Smooth muscle cell of the coronary artery (primary cell): ENCODE data around the gene HMGCS2. TPM values are rescaled to one million over a fixed set of nuclear protein-coding genes. Genes with fewer than 3 reads are reported as not detected.

Experiments used
- total RNA-seq: library from RNA; depleted of rRNA; stranded (reverse); fragments of >200 nt; gene quantifications from 2 replicates; pipeline ENCODE4 v1.2.3, GENCODE V29; 2014; ENCODE audit warnings: low replicate concordance

The HMGCS2 gene
- total RNA-seq = not detected in 2 replicates

GRCh38 chr1:119768778-119769177, at the start of gene HMGCS2:
Gene HMGCS2 (minus strand): TSS chr1:119768905. CDS start chr1:119768844, 61 bp downstream.

DNA sequence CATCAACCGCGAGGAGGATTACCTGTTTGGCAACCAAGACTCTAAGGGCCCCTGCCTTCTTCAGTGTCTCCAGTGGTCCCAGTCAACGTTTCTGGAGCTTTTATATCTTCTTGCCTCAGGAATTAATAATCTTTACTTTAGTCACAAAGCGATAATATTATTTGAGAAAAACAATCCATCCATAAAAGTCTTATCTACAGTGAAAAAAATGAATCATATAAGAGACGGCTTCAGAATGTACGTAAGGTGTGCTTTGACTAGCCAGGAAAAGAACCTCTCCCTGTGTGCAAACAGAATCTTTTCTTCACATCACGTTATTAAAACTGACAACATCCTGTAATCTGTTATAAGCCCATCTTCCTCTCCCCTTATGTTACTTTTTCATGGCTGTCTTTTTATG, 42.7 kb upstream of the HMGCS2 start, which contains the start of gene REG4:
Gene REG4, minus strand, starts transcription at position 74 of the 400 bp plus-strand sequence. CDS start 2,691 bp downstream, outside the sequence.

DNA sequence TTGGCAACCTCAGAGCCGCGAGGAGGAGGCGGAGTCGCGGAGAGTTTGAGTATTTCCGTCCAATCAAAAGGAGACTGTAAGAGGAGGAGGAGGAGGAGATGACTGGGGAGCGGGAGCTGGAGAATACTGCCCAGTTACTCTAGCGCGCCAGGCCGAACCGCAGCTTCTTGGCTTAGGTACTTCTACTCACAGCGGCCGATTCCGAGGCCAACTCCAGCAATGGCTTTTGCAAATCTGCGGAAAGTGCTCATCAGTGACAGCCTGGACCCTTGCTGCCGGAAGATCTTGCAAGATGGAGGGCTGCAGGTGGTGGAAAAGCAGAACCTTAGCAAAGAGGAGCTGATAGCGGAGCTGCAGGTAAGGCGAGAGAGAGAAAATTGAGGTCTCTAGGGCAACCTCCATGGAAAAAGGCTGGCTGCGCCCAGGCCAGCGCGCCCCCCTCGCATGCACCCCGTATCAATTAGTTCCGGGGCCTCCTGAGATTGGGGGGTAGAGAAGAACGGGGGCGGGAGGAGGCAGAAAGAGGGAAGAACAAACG, 56.8 kb downstream of the HMGCS2 start, which contains the start of gene PHGDH:
Gene PHGDH, plus strand, starts transcription at position 131 of the 538 bp plus-strand sequence. Its CDS starts 89 bp downstream, at position 220.

Other genes with a start within 250 kb of the HMGCS2 start
- gene ZNF697, start 120.6 kb downstream of the HMGCS2 start, total RNA-seq = 9.4 and 11.1 TPM in 2 replicates
- gene PHGDH, start 57.0 kb downstream of the HMGCS2 start, total RNA-seq = 97.8 and 132 TPM in 2 replicates
- gene REG4, start 42.6 kb upstream of the HMGCS2 start, total RNA-seq = not detected in 2 replicates
- not detected in 2 replicates for gene ADAM30, start 127.6 kb upstream of the HMGCS2 start, total RNA-seq